ENCODE measurements around the gene EDAR. TPM values are rescaled to one million over a fixed set of nuclear protein-coding genes. Genes with fewer than 3 reads are reported as not detected.

Gene EDAR
- total RNA-seq, 3 donors from 2014 or later (not counting 1 experiment from before 2014, with no cell fraction given), result 0.11 to 0.23 TPM; not detected in 1

DNA sequence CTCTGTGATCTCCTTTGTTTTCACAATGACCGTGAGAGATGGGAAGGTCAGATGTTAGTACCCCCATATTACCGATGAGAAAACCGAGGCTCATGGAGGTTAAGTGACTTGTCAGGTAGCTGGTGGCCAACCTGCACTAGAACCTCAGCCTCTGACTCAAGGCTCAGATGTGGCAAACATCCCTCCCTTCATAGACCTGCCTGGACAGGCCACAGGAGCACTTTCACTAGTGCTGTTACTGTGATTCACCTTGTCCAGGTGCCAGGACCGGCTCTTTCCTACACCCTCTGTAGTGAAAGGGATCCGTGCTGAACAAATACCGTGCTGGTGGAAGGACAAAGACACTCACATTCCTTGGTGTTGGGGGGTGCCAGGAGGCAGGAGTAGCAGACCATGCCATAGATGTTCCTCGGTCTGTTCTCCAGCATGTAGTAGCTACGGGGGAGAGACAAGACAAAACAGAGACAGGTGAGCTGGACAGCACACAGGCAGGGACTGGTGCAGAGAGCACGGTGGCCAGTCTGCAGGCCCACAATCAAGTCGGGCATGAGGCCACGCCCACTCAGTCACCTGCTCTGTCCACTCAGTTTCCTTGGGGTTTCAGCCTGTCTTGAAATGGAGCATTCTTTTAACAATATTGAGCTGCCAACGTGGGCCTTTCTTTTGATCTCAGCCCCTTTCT, 65.9 kb downstream of the EDAR start:
- Mint-ChIP-seq H3K4me3 (no peak overlapping the region), H3K4me1 (no peaks in the 10 kb centered on the region), H3K9me3 (no peaks in the 10 kb centered on the region), H3K36me3 (no peaks in the 10 kb centered on the region), H3K27me3 (ENCODE audit: low read depth in 2 of 2) (no peaks in the 10 kb centered on the region), H3K27ac (no peak overlapping the region)
- 85% methylated on average over 12 of the region's 12 CpGs for WGBS (ENCODE audit: insufficient coverage)
- no peaks in the 10 kb centered on the region for H3K9me3 ChIP-seq (ENCODE audit: control insufficient read depth, insufficient read depth, low read length)
- H3K27me3 ChIP-seq (ENCODE audit: control insufficient read depth, insufficient read depth, low read length), result no peaks in the 10 kb centered on the region
- TF ChIP-seq, protein P1, sequence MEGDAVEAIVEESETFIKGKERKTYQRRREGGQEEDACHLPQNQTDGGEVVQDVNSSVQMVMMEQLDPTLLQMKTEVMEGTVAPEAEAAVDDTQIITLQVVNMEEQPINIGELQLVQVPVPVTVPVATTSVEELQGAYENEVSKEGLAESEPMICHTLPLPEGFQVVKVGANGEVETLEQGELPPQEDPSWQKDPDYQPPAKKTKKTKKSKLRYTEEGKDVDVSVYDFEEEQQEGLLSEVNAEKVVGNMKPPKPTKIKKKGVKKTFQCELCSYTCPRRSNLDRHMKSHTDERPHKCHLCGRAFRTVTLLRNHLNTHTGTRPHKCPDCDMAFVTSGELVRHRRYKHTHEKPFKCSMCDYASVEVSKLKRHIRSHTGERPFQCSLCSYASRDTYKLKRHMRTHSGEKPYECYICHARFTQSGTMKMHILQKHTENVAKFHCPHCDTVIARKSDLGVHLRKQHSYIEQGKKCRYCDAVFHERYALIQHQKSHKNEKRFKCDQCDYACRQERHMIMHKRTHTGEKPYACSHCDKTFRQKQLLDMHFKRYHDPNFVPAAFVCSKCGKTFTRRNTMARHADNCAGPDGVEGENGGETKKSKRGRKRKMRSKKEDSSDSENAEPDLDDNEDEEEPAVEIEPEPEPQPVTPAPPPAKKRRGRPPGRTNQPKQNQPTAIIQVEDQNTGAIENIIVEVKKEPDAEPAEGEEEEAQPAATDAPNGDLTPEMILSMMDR (IDR thresholded peaks at IDR 0.05), result no peak
- H3K4me3 ChIP-seq (ENCODE audit: low read length), result no peak overlapping the region
- ATAC-seq (no peak), DNase-seq (no peak)
- H3K36me3 ChIP-seq (ENCODE audit: control insufficient read depth, insufficient read depth, low read length), result no peaks in the 10 kb centered on the region
- no peak overlapping the region for H3K27ac ChIP-seq (ENCODE audit: low read length)
- intact Hi-C loops (cut with micrococcal nuclease), result no loop called here
- no peaks in the 10 kb centered on the region for H3K4me1 ChIP-seq (ENCODE audit: control insufficient read depth, insufficient read depth, low read length)

DNA sequence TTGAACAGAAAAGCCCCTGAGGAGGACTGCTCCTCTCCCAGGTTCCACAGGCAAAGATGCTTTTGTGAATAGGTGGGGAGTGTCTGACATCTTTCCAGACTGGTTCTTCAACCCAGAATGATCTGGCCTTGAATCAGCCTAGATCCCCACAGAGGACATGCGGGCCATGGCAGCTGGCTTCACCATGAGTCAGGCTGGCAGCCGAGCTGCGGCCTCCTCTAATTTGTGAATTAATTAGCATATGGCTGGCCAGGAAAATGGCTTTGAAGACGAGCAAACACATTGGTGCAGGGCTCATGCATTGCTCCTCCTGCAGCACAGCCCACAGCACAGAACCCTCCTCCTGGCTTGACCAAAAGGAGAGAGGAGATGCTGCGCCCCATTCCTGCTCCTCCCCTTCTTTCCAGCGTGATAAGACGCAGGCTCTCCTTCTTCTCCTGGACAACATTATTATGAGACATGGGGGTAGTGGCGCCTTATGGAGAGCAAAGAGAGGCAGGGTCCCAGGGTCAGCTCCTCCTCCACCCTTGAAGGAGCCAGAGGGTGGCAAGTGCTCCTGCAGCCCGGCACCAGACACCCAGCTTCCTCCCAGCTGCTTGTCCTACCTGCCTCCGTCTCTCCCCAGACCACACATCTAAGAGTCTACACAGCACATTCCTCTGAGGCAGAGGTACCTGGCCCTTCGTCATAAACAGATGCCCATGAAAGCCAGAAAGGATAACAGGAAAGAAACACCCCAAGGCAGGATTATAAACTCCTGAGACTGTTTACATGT, 66.7 kb downstream of the EDAR start:
- DNase-seq, result no peak
- Histone ChIP-seq H3K27me3 (ENCODE audit: control insufficient read depth, insufficient read depth, low read length) (no peaks in the 10 kb centered on the region), H3K4me1 (ENCODE audit: control insufficient read depth, insufficient read depth, low read length) (no peaks in the 10 kb centered on the region), H3K36me3 (ENCODE audit: control insufficient read depth, insufficient read depth, low read length) (no peaks in the 10 kb centered on the region), H3K4me3 (ENCODE audit: low read length) (no peak overlapping the region), H3K27ac (ENCODE audit: low read length) (no peak overlapping the region), H3K9me3 (ENCODE audit: control insufficient read depth, insufficient read depth, low read length) (no peaks in the 10 kb centered on the region)
- intact Hi-C loops (cut with micrococcal nuclease), result no loop called here
- TF ChIP-seq, protein P1 (IDR thresholded peaks at IDR 0.05), result no peak
- WGBS (ENCODE audit: insufficient coverage), result 90% methylated on average over 8 of the region's 11 CpGs
- no peaks in the 10 kb centered on the region for H3K9me3 Mint-ChIP-seq
- H3K4me3 Mint-ChIP-seq, result no peak overlapping the region
- no peaks in the 10 kb centered on the region for H3K4me1 Mint-ChIP-seq
- ATAC-seq, result no peak
- H3K36me3 Mint-ChIP-seq, result no peaks in the 10 kb centered on the region
- H3K27ac Mint-ChIP-seq, result no peak overlapping the region
- H3K27me3 Mint-ChIP-seq (ENCODE audit: low read depth in 2 of 2), result no peaks in the 10 kb centered on the region

DNA sequence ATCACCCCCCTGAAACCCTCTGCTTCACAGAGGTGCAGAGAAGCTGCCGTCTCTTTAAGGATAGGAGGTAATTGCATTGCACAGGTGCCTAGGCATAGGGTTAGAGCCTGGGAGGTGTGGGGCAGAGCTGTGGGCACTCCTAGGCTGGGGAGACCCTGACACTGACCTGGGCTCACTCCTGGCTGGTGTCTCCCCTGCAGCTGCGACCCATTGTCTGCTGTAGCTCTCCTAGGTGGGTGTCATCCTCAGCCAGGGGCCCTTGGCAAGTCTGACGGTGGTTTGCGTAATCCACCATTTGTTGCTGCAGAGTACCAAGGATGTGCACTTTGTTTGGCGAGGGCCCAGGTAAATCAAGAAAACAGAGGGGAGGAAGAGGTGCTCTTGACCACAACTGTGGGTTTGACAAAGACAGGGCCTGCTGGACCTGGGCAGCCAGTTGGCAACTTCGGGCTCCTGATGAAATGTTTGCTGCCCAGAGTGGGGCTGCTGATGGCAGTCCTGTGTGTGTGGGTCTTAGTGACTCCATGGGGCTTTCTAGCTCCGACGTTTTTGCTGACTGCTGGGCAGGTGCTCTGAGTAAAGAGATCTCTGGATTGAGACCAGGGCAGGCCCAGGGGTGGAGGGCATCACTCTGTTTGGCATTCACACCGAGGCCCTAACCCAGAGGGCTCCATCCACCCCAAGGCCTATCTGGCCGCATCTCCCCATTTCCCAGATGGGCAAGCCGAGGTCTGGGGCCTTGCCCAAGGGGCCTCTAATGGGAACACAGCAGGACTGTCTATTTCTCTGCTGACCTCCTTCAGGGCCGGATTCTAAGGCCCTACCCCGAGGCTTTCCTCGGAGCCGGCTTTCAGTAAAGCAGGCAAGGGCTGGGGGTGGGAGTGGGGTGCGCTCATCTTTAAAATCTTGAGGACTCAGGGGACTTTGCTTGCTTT, 67.7 kb downstream of the EDAR start:
- no peaks in the 10 kb centered on the region for H3K9me3 ChIP-seq (ENCODE audit: control insufficient read depth, insufficient read depth, low read length)
- WGBS (ENCODE audit: insufficient coverage), result 80% methylated on average over 16 of the region's 16 CpGs
- no peak overlapping the region for H3K4me3 Mint-ChIP-seq
- H3K4me3 ChIP-seq (ENCODE audit: low read length), result no peak overlapping the region
- TF ChIP-seq, protein P1 (IDR thresholded peaks at IDR 0.05), result no peak
- no peaks in the 10 kb centered on the region for H3K36me3 ChIP-seq (ENCODE audit: control insufficient read depth, insufficient read depth, low read length)
- intact Hi-C loops (cut with micrococcal nuclease), result no loop called here
- H3K9me3 Mint-ChIP-seq, result no peaks in the 10 kb centered on the region
- no peaks in the 10 kb centered on the region for H3K27me3 Mint-ChIP-seq (ENCODE audit: low read depth in 2 of 2)
- no peak for DNase-seq
- no peak for ATAC-seq
- H3K4me1 ChIP-seq (ENCODE audit: control insufficient read depth, insufficient read depth, low read length), result no peaks in the 10 kb centered on the region
- no peaks in the 10 kb centered on the region for H3K4me1 Mint-ChIP-seq
- no peaks in the 10 kb centered on the region for H3K36me3 Mint-ChIP-seq
- H3K27me3 ChIP-seq (ENCODE audit: control insufficient read depth, insufficient read depth, low read length), result no peaks in the 10 kb centered on the region
- H3K27ac Mint-ChIP-seq, result no peak overlapping the region
- no peak overlapping the region for H3K27ac ChIP-seq (ENCODE audit: low read length)
